Type B pancreatic cell (in vitro differentiated cells): ENCODE results near the gene RHOJ. TPM values are rescaled to one million over a fixed set of nuclear protein-coding genes. Genes with fewer than 3 reads are reported as not detected.
"Not testable (repeated sequence)": the region's sequence is repeated elsewhere in the genome, so short reads cannot be mapped to it uniquely, and the experiment has no call there.

Experiments
- DNase-seq: peaks from one replicate; pipeline ENCODE4 v3.0.0; 2021; ENCODE audit warnings: mixed read lengths; ENCODE audit not compliant: unreplicated experiment; ENCODE audit errors: extremely low spot score
- H3K27ac Mint-ChIP-seq: 2 replicates; pipeline ENCODE4 v1.8.0; 2021; ENCODE audit warnings: mild to moderate bottlenecking, mixed read lengths
- H3K27me3 Mint-ChIP-seq: 2 replicates; pipeline ENCODE4 v1.8.0; 2021; ENCODE audit warnings: mixed read lengths
- H3K36me3 Mint-ChIP-seq: 2 replicates; pipeline ENCODE4 v1.8.0; 2021; ENCODE audit warnings: mixed read lengths
- H3K4me1 Mint-ChIP-seq: one replicate; pipeline ENCODE4 v1.8.0; 2021; ENCODE audit warnings: mixed read lengths; ENCODE audit not compliant: unreplicated experiment
- H3K4me3 Mint-ChIP-seq: 2 replicates; pipeline ENCODE4 v1.8.0; 2021; ENCODE audit warnings: mild to moderate bottlenecking, mixed read lengths
- H3K9me3 Mint-ChIP-seq: 2 replicates; pipeline ENCODE4 v1.8.0; 2021; ENCODE audit warnings: mixed read lengths
- CTCF ChIP-seq: fragments of 200-600 bp; sonication (generic); conservative IDR thresholded peaks from 2 replicates; pipeline ENCODE4 v1.5.0; 2021; ENCODE audit warnings: antibody characterized with exemption, mild to moderate bottlenecking
- long read RNA-seq: library from polyadenylated mRNA; unstranded; transcript quantifications from one replicate; pipeline ENCODE4 v2.0.0, GENCODE V29; 2020
- total RNA-seq: library from RNA; stranded (reverse); gene quantifications from 2 replicates; pipeline ENCODE4 v1.2.1, GENCODE V29; 2021; ENCODE audit warnings: low replicate concordance

The RHOJ gene
- total RNA-seq, result 0.17 and 16.3 TPM in 2 replicates
- long read RNA-seq, result 0 reads

GRCh38 chr14:63204407-63205043 is at the start of gene RHOJ:
TSS of gene RHOJ (plus strand) at chr14:63204443. CDS start at chr14:63204870, 427 bp downstream.
- Mint-ChIP-seq H3K27ac (no peak within 1 kb of the TSS), H3K4me3 (no peak within 1 kb of the TSS), H3K36me3 (no peaks in the 10 kb centered on the region), H3K27me3 (peaks cover 6% of the 10 kb centered on the region), H3K4me1 (no peaks in the 10 kb centered on the region), H3K9me3 (no peaks in the 10 kb centered on the region)
- peak; percentile 21 for TF ChIP-seq CTCF
- no peak for DNase-seq

GRCh38 chr14:63155511-63156185 is 48.6 kb upstream of the RHOJ start:
- Mint-ChIP-seq H3K4me3 (no peak overlapping the region), H3K27me3 (peaks cover 3% of the 10 kb centered on the region), H3K4me1 (no peaks in the 10 kb centered on the region), H3K9me3 (no peaks in the 10 kb centered on the region), H3K27ac (no peak overlapping the region), H3K36me3 (no peaks in the 10 kb centered on the region)
- DNase-seq, result no peak
- no peak for TF ChIP-seq CTCF

GRCh38 chr14:63157195-63157594 is 47.0 kb upstream of the RHOJ start:
- DNase-seq, result no peak
- Mint-ChIP-seq H3K4me3 (no peak overlapping the region), H3K9me3 (no peaks in the 10 kb centered on the region), H3K27me3 (peaks cover 3% of the 10 kb centered on the region), H3K4me1 (no peaks in the 10 kb centered on the region), H3K36me3 (no peaks in the 10 kb centered on the region), H3K27ac (no peak overlapping the region)
- TF ChIP-seq CTCF, result no peak

- Mint-ChIP-seq H3K27ac (no peak overlapping the region), H3K36me3 (no peaks in the 10 kb centered on the region), H3K4me1 (no peaks in the 10 kb centered on the region), H3K4me3 (no peak overlapping the region), H3K9me3 (no peaks in the 10 kb centered on the region), H3K27me3 (no peaks in the 10 kb centered on the region)
- no peak for TF ChIP-seq CTCF
- DNase-seq, result no peak
Observed at GRCh38 chr14:63163306-63163705, 40.9 kb upstream of the RHOJ start.

- Mint-ChIP-seq H3K27ac (no peak overlapping the region), H3K9me3 (no peaks in the 10 kb centered on the region), H3K4me3 (no peak overlapping the region), H3K27me3 (no peaks in the 10 kb centered on the region), H3K4me1 (no peaks in the 10 kb centered on the region), H3K36me3 (no peaks in the 10 kb centered on the region)
- no peak for DNase-seq
- no peak for TF ChIP-seq CTCF
Observed at GRCh38 chr14:63164108-63164683, 40.0 kb upstream of the RHOJ start.

GRCh38 chr14:63165267-63165666 is 39.0 kb upstream of the RHOJ start:
- not testable (repeated sequence) for H3K9me3 Mint-ChIP-seq, DNase-seq, H3K4me3 Mint-ChIP-seq, H3K4me1 Mint-ChIP-seq, H3K36me3 Mint-ChIP-seq, H3K27me3 Mint-ChIP-seq, H3K27ac Mint-ChIP-seq
